Neural cell (in vitro differentiated cells): Measurements from ENCODE around the gene CTNNA1. TPM values are rescaled to one million over a fixed set of nuclear protein-coding genes. Genes with fewer than 3 reads are reported as not detected.
"Not testable (repeated sequence)": the region's sequence is repeated elsewhere in the genome, so short reads cannot be mapped to it uniquely, and the experiment has no call there.

Experiments used
- H2AFZ ChIP-seq: fragments of 200-600, 300-800 bp; sonication (generic), shearing (Covaris generic); 2 replicates; pipeline ENCODE4 v1.6.0; 2014; ENCODE audit warnings: low read depth, mild to moderate bottlenecking, antibody characterized with exemption, low read length, moderate library complexity
- H3F3A ChIP-seq: fragments of 200-600 bp; shearing (Covaris generic); 2 replicates; pipeline ENCODE4 v1.6.1; 2016; ENCODE audit warnings: mild to moderate bottlenecking, moderate library complexity, mixed read lengths, antibody characterized with exemption, low read length; ENCODE audit not compliant: insufficient read depth, poor library complexity, severe bottlenecking
- H3K27ac ChIP-seq: fragments of 200-600, 300-800 bp; sonication (generic), shearing (Covaris generic); 2 replicates; pipeline ENCODE4 v1.5.1; 2014; ENCODE audit warnings: mild to moderate bottlenecking, low read length, moderate library complexity
- H3K27me3 ChIP-seq: fragments of 300-800, 200-600 bp; sonication (generic), shearing (Covaris generic); 2 replicates; pipeline ENCODE4 v1.6.0; 2014; ENCODE audit warnings: mild to moderate bottlenecking, low read depth, low read length, moderate library complexity; ENCODE audit not compliant: insufficient read depth
- H3K36me3 ChIP-seq: fragments of 300-800, 200-600 bp; sonication (generic), shearing (Covaris generic); 2 replicates; pipeline ENCODE4 v1.5.1; 2014; ENCODE audit warnings: mild to moderate bottlenecking, antibody characterized with exemption, low read length, moderate library complexity; ENCODE audit not compliant: insufficient read depth
- H3K4me2 ChIP-seq: fragments of 300-800, 200-600 bp; sonication (generic), shearing (Covaris generic); 2 replicates; pipeline ENCODE4 v1.6.0; 2014; ENCODE audit warnings: mild to moderate bottlenecking, low read length
- H3K4me3 ChIP-seq: fragments of 300-800, 200-600 bp; sonication (generic), shearing (Covaris generic); 2 replicates; pipeline ENCODE4 v1.5.1; 2014; ENCODE audit warnings: mild to moderate bottlenecking, low read length, moderate library complexity
- H3K79me2 ChIP-seq: fragments of 200-600 bp; shearing (Covaris generic); replicated peaks from 2 replicates; pipeline ENCODE4 v1.6.0; 2014; ENCODE audit warnings: mild to moderate bottlenecking, low read length, moderate library complexity; ENCODE audit not compliant: insufficient read depth
- H3K9ac ChIP-seq: fragments of 300-800, 200-600 bp; sonication (generic), shearing (Covaris generic); 2 replicates; pipeline ENCODE4 v1.6.1; 2016; ENCODE audit warnings: mild to moderate bottlenecking, low read length, mixed read lengths
- H3K9me2 ChIP-seq: fragments of 200-600 bp; shearing (Covaris generic); 2 replicates; pipeline ENCODE4 v1.6.1; 2016; ENCODE audit warnings: mild to moderate bottlenecking, low read length, mixed read lengths; ENCODE audit not compliant: insufficient read depth
- H3K9me3 ChIP-seq: fragments of 200-600, 300-800 bp; sonication (generic), shearing (Covaris generic); 2 replicates; pipeline ENCODE4 v1.6.1; 2016; ENCODE audit warnings: mild to moderate bottlenecking, mixed run types, low read length, moderate library complexity, mixed read lengths
- H4K20me1 ChIP-seq: fragments of 200-600 bp; shearing (Covaris generic); 2 replicates; pipeline ENCODE4 v1.6.1; 2016; ENCODE audit warnings: mild to moderate bottlenecking, mixed run types; ENCODE audit not compliant: insufficient read depth
- CTCF ChIP-seq: fragments of 450-650 bp; IDR thresholded peaks from 2 replicates; pipeline ENCODE4 v1.5.1; 2014; ENCODE audit warnings: antibody characterized with exemption, mild to moderate bottlenecking, moderate library complexity; ENCODE audit not compliant: poor library complexity, severe bottlenecking
- EP300 ChIP-seq: fragments of 450-650 bp; conservative IDR thresholded peaks from 2 replicates; pipeline ENCODE4 v1.6.1; 2014; ENCODE audit warnings: antibody characterized with exemption, mild to moderate bottlenecking, moderate library complexity; ENCODE audit not compliant: poor library complexity, severe bottlenecking
- EZH2 ChIP-seq: fragments of 200-600, 300-800 bp; shearing (Covaris generic), sonication (generic); IDR thresholded peaks from 2 replicates; pipeline ENCODE4 v1.6.1; 2014; ENCODE audit warnings: antibody characterized with exemption, low read length, borderline replicate concordance, mild to moderate bottlenecking; ENCODE audit not compliant: insufficient read depth, poor library complexity, severe bottlenecking
- MXI1 ChIP-seq: fragments of 450-650 bp; conservative IDR thresholded peaks from 2 replicates; pipeline ENCODE4 v1.6.1; 2014; ENCODE audit warnings: antibody characterized with exemption, mild to moderate bottlenecking; ENCODE audit not compliant: poor library complexity, severe bottlenecking
- POLR2AphosphoS5 ChIP-seq: IDR thresholded peaks from 2 replicates; pipeline ENCODE4 v1.6.1; 2012
- RAD21 ChIP-seq: fragments of 450-650 bp; conservative IDR thresholded peaks from 2 replicates; pipeline ENCODE4 v1.6.1; 2014; ENCODE audit warnings: antibody characterized with exemption, mild to moderate bottlenecking, moderate library complexity
- REST ChIP-seq: IDR thresholded peaks from 2 replicates; pipeline ENCODE4 v1.6.1; 2012; ENCODE audit warnings: borderline replicate concordance
- SMC3 ChIP-seq: fragments of 450-650 bp; conservative IDR thresholded peaks from 2 replicates; pipeline ENCODE4 v1.6.1; 2014; ENCODE audit warnings: antibody characterized with exemption, mild to moderate bottlenecking, moderate library complexity; ENCODE audit not compliant: poor library complexity
- TAF1 ChIP-seq: IDR thresholded peaks from 2 replicates; pipeline ENCODE4 v1.6.1; 2012; ENCODE audit warnings: low read depth
- polyA plus RNA-seq: library from polyadenylated mRNA; depleted of rRNA; stranded (reverse); fragments of >200 nt; gene quantifications from 2 replicates; pipeline ENCODE4 v1.2.3, GENCODE V29; 2014

The CTNNA1 gene
- polyA plus RNA-seq, 1 donor from 2014 or later, result 87.9 TPM

DNA sequence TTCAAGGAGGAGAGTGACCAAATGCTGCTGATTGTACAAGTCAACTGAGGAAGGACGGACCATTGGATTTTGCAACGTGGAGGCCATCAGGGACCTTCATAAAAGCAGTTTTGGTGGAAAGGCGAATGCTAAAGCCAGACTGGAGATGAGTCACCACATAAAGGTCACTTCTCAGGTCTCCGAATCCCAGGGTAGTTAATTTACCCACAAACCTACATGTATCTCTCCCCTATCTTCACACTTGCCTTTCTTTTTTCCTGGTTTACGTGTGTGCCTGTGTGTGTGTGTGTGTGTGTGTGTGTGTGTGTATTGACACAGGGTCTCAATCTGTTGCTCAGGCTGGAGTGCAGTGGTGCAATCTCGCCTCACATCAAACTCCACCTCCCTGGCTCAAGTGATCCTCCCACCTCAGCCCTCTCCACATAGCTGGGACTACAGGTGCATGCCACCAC, 4.6 kb upstream of the CTNNA1 start:
- no peak overlapping the region for H3K9ac ChIP-seq
- no peak overlapping the region for H2AFZ ChIP-seq
- H3K4me2 ChIP-seq, result no peak overlapping the region
- H3K79me2 ChIP-seq, result no peaks in the 10 kb centered on the region
- no peaks in the 10 kb centered on the region for H3F3A ChIP-seq
- no peak for TF ChIP-seq REST
- no peak for TF ChIP-seq TAF1
- no peak for TF ChIP-seq EP300
- TF ChIP-seq CTCF, result no peak
- no peak for TF ChIP-seq POLR2AphosphoS5
- no peak for TF ChIP-seq EZH2
- no peak for TF ChIP-seq RAD21
- TF ChIP-seq MXI1, result no peak
- TF ChIP-seq SMC3, result no peak
- no peak overlapping the region for H3K4me3 ChIP-seq
- H3K27ac ChIP-seq, result no peak overlapping the region
- no peaks in the 10 kb centered on the region for H3K9me3 ChIP-seq
- no peaks in the 10 kb centered on the region for H3K9me2 ChIP-seq
- no peaks in the 10 kb centered on the region for H4K20me1 ChIP-seq
- no peaks in the 10 kb centered on the region for H3K36me3 ChIP-seq
- H3K27me3 ChIP-seq, result peaks cover 8% of the 10 kb centered on the region

DNA sequence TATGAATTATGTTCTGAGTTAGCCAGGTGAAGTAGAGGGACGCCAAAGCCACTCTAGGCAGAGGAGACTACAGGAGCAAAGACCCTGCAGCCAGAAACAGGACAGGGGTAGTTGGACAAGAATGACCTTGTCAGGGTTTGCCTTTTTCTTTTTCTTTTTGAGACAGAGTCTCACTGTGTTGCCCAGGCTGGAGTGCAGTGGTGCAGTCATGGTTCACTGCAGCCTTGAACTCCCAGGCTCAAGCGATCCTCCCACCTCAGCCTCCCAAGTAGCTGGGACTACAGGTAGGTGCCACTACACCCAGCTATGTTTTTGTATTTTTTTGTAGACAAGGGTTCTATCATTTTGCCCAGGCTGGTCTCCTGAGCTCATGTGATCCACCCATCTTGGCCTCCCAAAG, 1.9 kb upstream of the CTNNA1 start:
- H3K4me2 ChIP-seq, H3K27ac ChIP-seq, H3K4me3 ChIP-seq, H2AFZ ChIP-seq, H4K20me1 ChIP-seq, H3K9me3 ChIP-seq, H3K36me3 ChIP-seq, H3K9me2 ChIP-seq, H3K9ac ChIP-seq, H3F3A ChIP-seq: not testable (repeated sequence)
- Histone ChIP-seq H3K79me2 (peaks cover 26% of the 10 kb centered on the region), H3K27me3 (peaks cover 17% of the 10 kb centered on the region)

DNA sequence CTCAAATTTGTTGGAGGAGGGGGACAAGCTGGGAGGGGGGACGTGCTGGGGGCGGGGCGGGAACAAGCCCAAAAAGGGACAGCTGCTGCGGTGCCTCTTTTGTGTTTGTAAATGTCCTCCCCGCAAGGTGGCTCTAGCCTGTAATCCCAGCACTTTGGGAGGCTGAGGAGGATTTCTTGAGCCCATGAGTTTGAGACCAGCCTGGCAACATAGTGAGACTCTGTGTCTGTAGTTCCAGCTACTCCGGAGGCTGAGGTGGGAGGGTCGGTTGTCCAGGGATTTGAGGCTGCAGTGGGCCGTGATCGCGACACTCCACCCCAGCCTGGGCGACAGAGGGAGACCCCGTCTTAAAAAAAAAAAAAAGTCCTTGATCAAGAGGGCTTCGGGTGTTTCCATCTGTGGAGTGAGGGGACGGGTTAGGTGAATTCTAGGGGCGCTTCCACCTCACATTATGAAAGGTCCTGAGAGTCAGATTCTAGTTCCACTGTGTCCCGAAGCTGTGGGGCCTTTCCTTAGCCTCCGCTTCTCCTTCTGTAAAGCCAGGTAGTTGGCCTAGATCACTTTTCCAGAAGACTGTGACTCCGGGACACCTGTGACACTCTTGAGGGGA, 779 bp upstream of the CTNNA1 start:
- Histone ChIP-seq H3K4me3 (peak overlapping the region; percentile 76), H3K27ac (no peak overlapping the region), H3K36me3 (no peaks in the 10 kb centered on the region), H3F3A (no peaks in the 10 kb centered on the region), H3K9me3 (no peaks in the 10 kb centered on the region), H3K79me2 (peaks cover 37% of the 10 kb centered on the region), H3K27me3 (peaks cover 17% of the 10 kb centered on the region), H3K9ac (no peak overlapping the region), H2AFZ (no peak overlapping the region), H3K9me2 (no peaks in the 10 kb centered on the region), H4K20me1 (no peaks in the 10 kb centered on the region), H3K4me2 (no peak overlapping the region)
- TF ChIP-seq RAD21 (no peak), SMC3 (no peak), REST (no peak), EZH2 (no peak), MXI1 (no peak), POLR2AphosphoS5 (no peak), TAF1 (no peak)
